Measurements from ENCODE around the gene TSPAN1.
A peak's percentile ranks its signal among the peaks of the same experiment; 100 is the strongest.

Gene TSPAN1

GRCh38 chr1:46148318-46148717 is 26.6 kb upstream of the TSPAN1 start:
- H3K9me3 Mint-ChIP-seq, result no peaks in the 10 kb centered on the region
- no peak overlapping the region for H3K4me3 Mint-ChIP-seq
- H3K27me3 Mint-ChIP-seq (ENCODE audit: low read depth), result no peaks in the 10 kb centered on the region
- H3K36me3 Mint-ChIP-seq (ENCODE audit: low read depth), result no peaks in the 10 kb centered on the region
- DNase-seq (ENCODE audit: low spot score), result no peak
- H3K27ac Mint-ChIP-seq, result no peak overlapping the region
- no peaks in the 10 kb centered on the region for H3K4me1 Mint-ChIP-seq (ENCODE audit: low read depth)

GRCh38 chr1:46150085-46150484 is 24.8 kb upstream of the TSPAN1 start:
- Mint-ChIP-seq H3K4me1 (ENCODE audit: low read depth) (no peaks in the 10 kb centered on the region), H3K9me3 (no peaks in the 10 kb centered on the region), H3K4me3 (no peak overlapping the region), H3K27me3 (ENCODE audit: low read depth) (no peaks in the 10 kb centered on the region), H3K36me3 (ENCODE audit: low read depth) (no peaks in the 10 kb centered on the region), H3K27ac (no peak overlapping the region)
- no peak for DNase-seq (ENCODE audit: low spot score)

- H3K4me1 Mint-ChIP-seq (ENCODE audit: low read depth), result no peaks in the 10 kb centered on the region
- DNase-seq (ENCODE audit: low spot score), result no peak
These were observed 22.9 kb upstream of the TSPAN1 start for GRCh38 chr1:46152016-46152415.

DNA sequence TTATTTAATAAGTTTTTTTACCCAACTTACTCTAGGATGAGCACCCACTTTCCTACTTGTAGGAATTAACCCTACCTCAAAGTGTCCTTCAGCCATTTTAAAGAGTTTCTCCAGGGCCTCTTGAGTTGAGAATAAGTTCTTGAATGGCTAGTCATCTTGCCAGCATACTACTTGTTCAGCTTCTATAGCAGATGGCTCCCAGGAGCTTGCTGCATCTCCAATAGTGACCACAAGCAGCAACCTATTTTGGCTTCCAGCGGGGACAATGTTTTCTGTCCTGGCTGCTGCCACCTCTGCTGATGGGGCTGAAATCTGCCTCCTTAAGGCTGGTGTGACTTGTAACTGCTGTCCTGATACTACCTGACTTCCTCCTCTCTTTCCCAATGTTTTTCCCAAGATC is 21.7 kb upstream of the TSPAN1 start:
- no peaks in the 10 kb centered on the region for H3K27me3 Mint-ChIP-seq (ENCODE audit: low read depth)

More at GRCh38 chr1:46152016-46152415, 22.9 kb upstream of the TSPAN1 start:
- Mint-ChIP-seq H3K27me3 (ENCODE audit: low read depth) (no peaks in the 10 kb centered on the region), H3K36me3 (ENCODE audit: low read depth) (no peaks in the 10 kb centered on the region), H3K4me3 (no peak overlapping the region), H3K27ac (no peak overlapping the region), H3K9me3 (no peaks in the 10 kb centered on the region)

DNA sequence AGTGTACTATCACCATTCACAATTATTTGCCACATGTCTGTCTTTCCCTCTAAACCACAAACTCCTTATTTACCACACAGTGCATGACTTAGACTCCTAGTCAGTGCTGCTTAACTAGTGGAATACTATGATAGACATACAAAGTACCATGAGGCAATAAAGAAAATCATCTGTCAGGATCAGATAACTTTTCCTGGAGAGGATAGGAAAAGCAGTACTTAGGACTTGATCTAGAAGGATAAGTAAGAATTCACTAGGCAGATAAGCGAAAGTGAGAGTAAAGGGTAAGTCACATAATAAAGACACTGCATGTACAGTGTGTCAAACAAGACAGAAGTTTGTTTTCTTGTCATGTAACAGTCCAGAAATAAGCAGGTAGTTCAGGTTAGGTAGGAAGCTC is 21.2 kb upstream of the TSPAN1 start:
- Mint-ChIP-seq H3K36me3 (ENCODE audit: low read depth) (no peaks in the 10 kb centered on the region), H3K27me3 (ENCODE audit: low read depth) (no peaks in the 10 kb centered on the region), H3K9me3 (no peaks in the 10 kb centered on the region), H3K4me1 (ENCODE audit: low read depth) (no peaks in the 10 kb centered on the region), H3K27ac (no peak overlapping the region), H3K4me3 (no peak overlapping the region)
- no peak for DNase-seq (ENCODE audit: low spot score)

More for the DNA sequence above, 21.7 kb upstream of the TSPAN1 start:
- H3K27ac Mint-ChIP-seq, result no peak overlapping the region
- no peaks in the 10 kb centered on the region for H3K9me3 Mint-ChIP-seq
- no peaks in the 10 kb centered on the region for H3K36me3 Mint-ChIP-seq (ENCODE audit: low read depth)
- no peak for DNase-seq (ENCODE audit: low spot score)
- H3K4me1 Mint-ChIP-seq (ENCODE audit: low read depth), result no peaks in the 10 kb centered on the region
- H3K4me3 Mint-ChIP-seq, result no peak overlapping the region

- no peak overlapping the region for H3K27ac Mint-ChIP-seq
- no peaks in the 10 kb centered on the region for H3K27me3 Mint-ChIP-seq (ENCODE audit: low read depth)
- DNase-seq (ENCODE audit: low spot score), result no peak
- H3K4me1 Mint-ChIP-seq (ENCODE audit: low read depth), result no peaks in the 10 kb centered on the region
- H3K9me3 Mint-ChIP-seq, result no peaks in the 10 kb centered on the region
- no peaks in the 10 kb centered on the region for H3K36me3 Mint-ChIP-seq (ENCODE audit: low read depth)
- H3K4me3 Mint-ChIP-seq, result no peak overlapping the region
These were observed 17.0 kb upstream of the TSPAN1 start for GRCh38 chr1:46157916-46158311.

DNA sequence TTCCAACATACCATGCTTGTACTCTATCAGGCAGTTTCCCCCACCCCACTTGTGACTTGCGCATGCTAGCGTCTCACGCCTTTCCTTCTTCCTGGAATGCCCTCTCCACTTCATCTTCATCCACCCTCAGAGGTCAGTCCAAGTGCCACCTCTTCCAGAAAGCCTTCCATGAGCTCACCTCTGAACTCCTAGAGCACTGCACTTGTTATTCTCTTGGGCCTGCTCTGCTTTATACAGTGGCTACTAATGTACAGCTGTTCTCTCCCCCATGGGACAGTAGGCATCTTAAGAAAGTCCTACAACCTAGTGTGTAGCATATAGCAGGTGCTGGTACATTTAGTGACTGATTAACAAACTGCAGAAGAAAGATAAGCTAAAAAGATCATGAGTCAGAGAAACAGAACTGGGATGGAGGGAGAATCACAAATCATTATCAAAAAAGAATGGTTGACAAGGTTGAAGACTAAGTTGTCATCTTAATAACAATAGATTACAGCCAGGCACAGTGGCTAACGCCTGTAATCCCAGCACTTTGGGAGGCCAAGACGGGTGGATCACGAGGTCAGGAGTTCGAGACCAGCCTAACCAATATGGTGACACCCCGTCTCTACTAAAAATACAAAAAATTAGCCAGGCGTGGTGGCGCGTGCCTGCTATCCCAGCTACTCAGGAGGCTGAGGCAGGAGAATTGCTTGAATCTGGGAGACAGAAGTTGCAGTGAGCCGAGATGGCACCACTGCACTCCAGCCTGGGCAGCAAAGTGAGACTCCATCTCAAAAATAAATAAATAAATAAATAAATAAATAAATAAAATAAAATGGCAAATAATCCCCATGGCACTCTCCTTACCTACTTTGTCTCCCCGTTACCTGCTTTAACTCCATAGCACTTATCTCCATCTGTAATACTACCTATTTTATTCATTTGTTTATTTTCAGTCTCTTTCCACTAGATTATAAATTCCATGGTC is 16.3 kb upstream of the TSPAN1 start:
- no peaks in the 10 kb centered on the region for H3K4me1 Mint-ChIP-seq (ENCODE audit: low read depth)

DNA sequence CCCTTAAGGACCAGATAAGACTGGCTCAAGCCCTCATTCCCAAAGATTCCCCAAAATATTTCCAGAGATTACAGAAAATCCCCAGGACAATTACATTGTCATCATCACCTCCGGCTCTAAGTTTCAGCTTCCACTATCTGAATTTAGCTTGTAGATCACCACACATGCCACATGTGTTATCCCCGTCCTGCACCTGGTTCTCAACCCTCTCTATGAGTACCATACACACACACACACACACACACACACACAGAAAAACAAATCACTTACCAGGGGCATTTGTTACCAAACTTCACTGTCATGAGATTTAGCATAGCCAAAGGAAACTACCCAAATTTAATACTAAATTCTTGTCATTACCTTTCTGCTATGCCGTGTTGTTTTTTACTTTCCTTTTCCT is 15.4 kb upstream of the TSPAN1 start:
- Mint-ChIP-seq H3K27ac (no peak overlapping the region), H3K27me3 (ENCODE audit: low read depth) (peaks cover 3% of the 10 kb centered on the region)

More for the DNA sequence above, 16.3 kb upstream of the TSPAN1 start:
- H3K36me3 Mint-ChIP-seq (ENCODE audit: low read depth), result no peaks in the 10 kb centered on the region
- DNase-seq (ENCODE audit: low spot score), result no peak
- no peaks in the 10 kb centered on the region for H3K27me3 Mint-ChIP-seq (ENCODE audit: low read depth)
- no peak overlapping the region for H3K27ac Mint-ChIP-seq
- no peaks in the 10 kb centered on the region for H3K9me3 Mint-ChIP-seq
- H3K4me3 Mint-ChIP-seq, result no peak overlapping the region

GRCh38 chr1:46160212-46160611 is 14.7 kb upstream of the TSPAN1 start:
- DNase-seq (ENCODE audit: low spot score), result no peak
- peaks cover 9% of the 10 kb centered on the region for H3K27me3 Mint-ChIP-seq (ENCODE audit: low read depth)
- H3K4me1 Mint-ChIP-seq (ENCODE audit: low read depth), result no peaks in the 10 kb centered on the region
- no peak overlapping the region for H3K27ac Mint-ChIP-seq
- H3K36me3 Mint-ChIP-seq (ENCODE audit: low read depth), result no peaks in the 10 kb centered on the region
- no peaks in the 10 kb centered on the region for H3K9me3 Mint-ChIP-seq
- no peak overlapping the region for H3K4me3 Mint-ChIP-seq

More for the DNA sequence above, 15.4 kb upstream of the TSPAN1 start:
- DNase-seq (ENCODE audit: low spot score), result no peak
- no peaks in the 10 kb centered on the region for H3K9me3 Mint-ChIP-seq
- H3K36me3 Mint-ChIP-seq (ENCODE audit: low read depth), result no peaks in the 10 kb centered on the region
- no peaks in the 10 kb centered on the region for H3K4me1 Mint-ChIP-seq (ENCODE audit: low read depth)
- no peak overlapping the region for H3K4me3 Mint-ChIP-seq

DNA sequence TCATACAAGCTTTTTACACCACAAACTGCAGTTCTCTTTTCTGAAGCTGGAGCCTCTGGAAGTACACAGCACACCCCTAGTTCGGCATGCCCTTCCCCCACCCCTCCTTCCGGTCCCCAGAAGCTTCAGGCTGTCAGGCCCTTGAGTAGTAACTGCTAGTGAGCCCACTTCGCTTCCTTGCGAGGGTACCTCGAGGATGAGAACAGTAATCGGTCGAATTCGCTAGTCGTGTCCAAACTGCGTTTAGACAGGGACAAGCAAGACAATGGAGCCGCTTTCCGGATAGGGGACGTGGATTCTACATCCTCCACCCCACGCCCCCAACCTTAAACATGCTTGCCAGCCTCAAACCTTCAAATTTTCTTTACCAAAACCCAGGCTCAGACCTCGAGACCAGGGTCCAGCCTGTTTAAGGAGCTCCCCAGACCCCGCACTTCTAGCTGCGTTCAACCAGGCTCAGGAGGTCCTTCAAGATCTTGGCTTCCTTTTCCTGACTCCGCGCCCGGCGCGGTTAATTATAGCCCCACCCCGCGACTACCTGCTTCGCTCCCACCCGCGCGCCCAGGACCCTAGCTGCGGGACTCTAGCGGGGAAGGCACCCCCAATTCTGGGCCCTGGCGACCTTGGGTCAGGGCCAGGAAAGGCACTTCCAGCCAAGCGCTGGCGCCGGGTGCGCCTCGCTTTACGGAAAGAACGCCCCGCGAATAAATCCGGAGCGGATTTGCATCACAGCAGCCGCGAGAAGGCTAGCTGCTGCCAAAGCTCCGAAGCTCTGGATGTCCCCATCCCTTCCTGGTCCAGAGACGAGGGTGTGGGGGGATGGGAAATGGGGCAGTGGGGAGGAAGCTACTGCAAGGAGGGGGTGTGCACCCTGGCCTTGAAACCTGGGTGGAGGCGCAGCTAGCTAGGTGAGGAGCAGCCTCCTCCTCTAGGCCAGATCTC is 8.1 kb upstream of the TSPAN1 start:
- Mint-ChIP-seq H3K9me3 (no peaks in the 10 kb centered on the region), H3K4me3 (peak overlapping the region; percentile 81), H3K4me1 (ENCODE audit: low read depth) (peaks cover 12% of the 10 kb centered on the region), H3K36me3 (ENCODE audit: low read depth) (no peaks in the 10 kb centered on the region), H3K27me3 (ENCODE audit: low read depth) (peaks cover 24% of the 10 kb centered on the region), H3K27ac (peak overlapping the region; percentile 68)
- DNase-seq (ENCODE audit: low spot score), result no peak

DNA sequence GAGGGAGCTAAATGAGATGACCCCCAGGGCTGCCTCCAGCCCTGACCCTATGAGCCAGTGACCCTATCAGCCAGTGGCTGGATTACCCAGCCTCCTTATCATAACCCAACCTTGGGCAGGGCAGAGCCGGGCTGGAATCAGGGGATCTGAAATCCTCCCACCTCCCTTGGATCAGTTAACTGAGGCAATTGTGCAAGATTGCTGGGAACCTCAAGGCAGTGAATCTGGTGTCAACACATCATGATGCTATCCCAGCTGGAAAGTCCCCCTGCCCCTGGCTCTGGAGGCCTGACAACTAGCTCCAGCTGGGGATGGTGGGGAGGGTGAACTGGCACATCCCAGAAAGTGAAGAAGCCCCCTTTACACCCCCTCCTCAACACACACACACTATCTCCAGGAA is 6.4 kb upstream of the TSPAN1 start:
- no peak overlapping the region for H3K27ac Mint-ChIP-seq
- H3K36me3 Mint-ChIP-seq (ENCODE audit: low read depth), result no peaks in the 10 kb centered on the region
- H3K9me3 Mint-ChIP-seq, result no peaks in the 10 kb centered on the region
- no peak overlapping the region for H3K4me3 Mint-ChIP-seq
- DNase-seq (ENCODE audit: low spot score), result no peak
- peaks cover 12% of the 10 kb centered on the region for H3K4me1 Mint-ChIP-seq (ENCODE audit: low read depth)
- H3K27me3 Mint-ChIP-seq (ENCODE audit: low read depth), result peaks cover 26% of the 10 kb centered on the region

DNA sequence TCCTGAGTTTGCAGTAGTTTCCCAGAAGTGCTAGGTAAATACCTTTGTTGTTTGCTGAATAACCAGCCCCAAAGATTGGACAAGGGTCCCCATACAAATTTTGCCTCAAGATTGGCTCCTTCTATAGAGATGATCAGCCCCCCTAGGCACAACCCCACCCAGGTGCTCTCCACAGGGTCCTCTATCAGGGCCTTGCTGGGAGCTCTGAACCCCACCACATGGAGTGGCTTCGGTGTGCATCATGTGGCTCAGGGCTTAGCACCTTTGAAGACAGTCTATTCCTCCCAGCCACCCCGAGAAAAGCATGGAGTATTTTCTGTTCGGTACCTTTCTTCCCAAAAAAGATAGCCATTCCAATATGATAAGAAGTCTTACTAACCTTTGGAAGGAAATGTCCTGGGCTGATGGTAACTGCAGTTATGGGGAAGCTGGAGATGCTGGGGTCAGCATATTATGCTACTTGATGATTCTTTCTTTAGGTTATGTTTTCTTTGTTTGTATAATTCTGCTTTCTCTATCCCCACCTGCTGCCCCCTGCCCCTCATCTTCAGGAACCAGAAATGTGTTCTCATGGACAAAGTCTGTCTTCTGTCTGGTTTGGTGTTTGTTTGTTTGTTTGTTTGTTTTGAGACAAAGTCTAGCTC is 5.0 kb upstream of the TSPAN1 start:
- no peaks in the 10 kb centered on the region for H3K9me3 Mint-ChIP-seq
- peaks cover 19% of the 10 kb centered on the region for H3K27me3 Mint-ChIP-seq (ENCODE audit: low read depth)
- no peak overlapping the region for H3K27ac Mint-ChIP-seq
- no peak overlapping the region for H3K4me3 Mint-ChIP-seq
- peaks cover 12% of the 10 kb centered on the region for H3K4me1 Mint-ChIP-seq (ENCODE audit: low read depth)
- no peak for DNase-seq (ENCODE audit: low spot score)
- H3K36me3 Mint-ChIP-seq (ENCODE audit: low read depth), result no peaks in the 10 kb centered on the region

GRCh38 chr1:46171351-46171750 is 3.5 kb upstream of the TSPAN1 start:
- peaks cover 15% of the 10 kb centered on the region for H3K27me3 Mint-ChIP-seq (ENCODE audit: low read depth)
- DNase-seq (ENCODE audit: low spot score), result no peak
- no peaks in the 10 kb centered on the region for H3K9me3 Mint-ChIP-seq
- H3K4me3 Mint-ChIP-seq, result no peak overlapping the region
- H3K36me3 Mint-ChIP-seq (ENCODE audit: low read depth), result no peaks in the 10 kb centered on the region
- H3K4me1 Mint-ChIP-seq (ENCODE audit: low read depth), result peaks cover 11% of the 10 kb centered on the region
- no peak overlapping the region for H3K27ac Mint-ChIP-seq

Measured in T-helper 2 cell treated with Interferon-gamma antibody and Interleukin-4, amounts not matched to agents 5 μg/mL and 100 μg/mL, for 36 hours (primary cell).